GM12878 (cell line): ENCODE results near the gene MAD1L1. TPM values are rescaled to one million over a fixed set of nuclear protein-coding genes. Genes with fewer than 3 reads are reported as not detected.

Experiments used
- ATAC-seq: fragments of 200-7000 bp; cut with Tn5 transposase; 3 replicates; pipeline ENCODE4 v1.9.1; 2020; ENCODE audit warnings: mild to moderate bottlenecking, moderate library complexity
- BruUV-seq: library from RNA; stranded (reverse); fragments of 400-500 nt; replicated peaks from 2 replicates; lab custom pipeline; 2021; lab: Mats Ljungman, UMichigan
- CTCF ChIA-PET: fragments of 300-600 bp; sonication (Branson Sonifier 250); formaldehyde crosslinking; extraction: SDS; loops from one replicate; lab custom pipeline; 2021; ENCODE audit warnings: inconsistent platforms; lab: Yijun Ruan, JAX
- POLR2A ChIA-PET: fragments of 350-600 bp; formaldehyde crosslinking; extraction: SDS; loops from one replicate; lab custom pipeline; 2021; ENCODE audit warnings: inconsistent platforms; lab: Charles Lee
- RAD21 ChIA-PET: fragments of 300-600 bp; sonication (Branson Sonifier 250); formaldehyde crosslinking; loops from one replicate; lab custom pipeline; 2023; ENCODE audit warnings: antibody characterized with exemption; ENCODE audit not compliant: unreplicated experiment; lab: Charles Lee
- SMC1A ChIA-PET: fragments of 300-600 bp; sonication (Branson Sonifier 250); formaldehyde crosslinking; loops from one replicate; lab custom pipeline; 2023; ENCODE audit not compliant: unreplicated experiment, uncharacterized antibody; lab: Charles Lee
- DNase-seq: peaks from one replicate; pipeline ENCODE4 v3.0.0-alpha.2; 2011; ENCODE audit warnings: low read depth, low spot score
- FAIRE-seq: peaks from 3 replicates; lab custom pipeline; 2011; peaks lifted over from hg19 to GRCh38; lab: Jason Lieb, UNC
- H2AFZ ChIP-seq: 2 replicates; pipeline ENCODE4 v1.6.0; 2011; ENCODE audit warnings: low read depth, low read length, control low read depth; ENCODE audit not compliant: control insufficient read depth
- H3K27ac ChIP-seq: 2 replicates; pipeline ENCODE4 v1.5.1; 2011; ENCODE audit warnings: control low read depth; ENCODE audit not compliant: control insufficient read depth, insufficient read depth
- H3K27me3 ChIP-seq, 2 experiments: replicated peaks in 1 of 2; 2 replicates each; pipeline versions ENCODE4 v1.6.0 to v1.6.1; 2011; ENCODE audit warnings: low read length in 1 of 2; ENCODE audit not compliant: control insufficient read depth in 2 of 2, insufficient read depth in 2 of 2
- H3K36me3 ChIP-seq, 2 experiments: 2 replicates each; pipeline ENCODE4 v1.5.1; 2011; ENCODE audit warnings: low read length in 1 of 2; ENCODE audit not compliant: control insufficient read depth in 2 of 2, insufficient read depth in 2 of 2
- H3K4me1 ChIP-seq: 2 replicates; pipeline ENCODE4 v1.6.1; 2011; ENCODE audit warnings: mild to moderate bottlenecking, low read length, moderate library complexity, mixed read lengths; ENCODE audit not compliant: control insufficient read depth, insufficient read depth
- H3K4me2 ChIP-seq: 2 replicates; pipeline ENCODE4 v1.6.0; 2011; ENCODE audit warnings: control low read depth; ENCODE audit not compliant: control insufficient read depth, insufficient read depth
- H3K4me3 ChIP-seq: fragments of 200-600 bp; sonication (generic); 2 replicates; pipeline ENCODE4 v1.5.1; 2016
- H3K79me2 ChIP-seq: 2 replicates; pipeline ENCODE4 v1.6.0; 2011; ENCODE audit warnings: low read length; ENCODE audit not compliant: control insufficient read depth, insufficient read depth
- H3K9ac ChIP-seq: 2 replicates; pipeline ENCODE4 v1.8.0; 2011; ENCODE audit warnings: low read length, control low read depth, mixed read lengths; ENCODE audit not compliant: control insufficient read depth, insufficient read depth
- H3K9me3 ChIP-seq: replicated peaks from 3 replicates; pipeline ENCODE4 v1.5.1; 2011; ENCODE audit warnings: mild to moderate bottlenecking, low read length; ENCODE audit not compliant: control insufficient read depth, insufficient read depth
- H4K20me1 ChIP-seq: 2 replicates; pipeline ENCODE4 v1.6.0; 2011; ENCODE audit not compliant: control insufficient read depth, insufficient read depth
- HDAC6 ChIP-seq: fragments of 200-600 bp; sonication (generic); IDR thresholded peaks from one replicate; pipeline ENCODE4 v1.8.0; 2017; ENCODE audit warnings: antibody characterized with exemption; ENCODE audit not compliant: unreplicated experiment
- JUNB ChIP-seq: IDR thresholded peaks from 2 replicates; pipeline ENCODE4 v1.6.1; 2016; ENCODE audit warnings: antibody characterized with exemption, mild to moderate bottlenecking
- LARP7 ChIP-seq: fragments of 450-650 bp; IDR thresholded peaks from 2 replicates; pipeline ENCODE4 v1.6.1; 2017; ENCODE audit warnings: mild to moderate bottlenecking
- RAD21 ChIP-seq: IDR thresholded peaks from 2 replicates; pipeline ENCODE4 v1.6.1; 2011; ENCODE audit warnings: mild to moderate bottlenecking, low read depth, low read length, moderate library complexity; ENCODE audit not compliant: insufficient read depth
- RFX5 ChIP-seq: IDR thresholded peaks from 2 replicates; pipeline ENCODE4 v1.6.1; 2011; ENCODE audit warnings: low read depth, low read length, improper control_type of control experiment
- SMAD1 ChIP-seq: fragments of 450-650 bp; IDR thresholded peaks from 2 replicates; pipeline ENCODE4 v1.6.1; 2018; ENCODE audit warnings: mild to moderate bottlenecking, low read depth; ENCODE audit not compliant: partially characterized antibody
- SP1 ChIP-seq: IDR thresholded peaks from one replicate; pipeline ENCODE4 v1.6.1; 2011; ENCODE audit warnings: low read depth, low read length
- STAT1 ChIP-seq: fragments of 450-650 bp; conservative IDR thresholded peaks from 2 replicates; pipeline ENCODE4 v1.6.1; 2014; ENCODE audit warnings: antibody characterized with exemption, mild to moderate bottlenecking
- SUPT20H ChIP-seq: IDR thresholded peaks from 2 replicates; pipeline ENCODE4 v1.6.1; 2011; ENCODE audit warnings: low read depth, mild to moderate bottlenecking, low read length, moderate library complexity, borderline replicate concordance; ENCODE audit not compliant: control insufficient read depth
- YBX1 ChIP-seq: fragments of 450-650 bp; IDR thresholded peaks from 2 replicates; pipeline ENCODE4 v1.6.1; 2016; ENCODE audit warnings: antibody characterized with exemption
- WGBS: methylation state at CpG from one replicate; pipeline ENCODE4 v1.1.6; 2016; ENCODE audit warnings: low lambda C conversion rate; ENCODE audit not compliant: insufficient replicate concordance, insufficient coverage; ENCODE audit errors: missing lambda C conversion rate; 5-methylcytosine and 5-hydroxymethylcytosine counted together
- in situ Hi-C: fragments of 300-500 bp; cut with MboI; formaldehyde crosslinking; loops from 9 replicates; pipeline ENCODE4 v1.14.3; 2018; ENCODE audit warnings: mixed read lengths
- intact Hi-C: fragments of 100-400 bp; cut with micrococcal nuclease; formaldehyde crosslinking; loops from one replicate; pipeline ENCODE4 v1.14.2; 2022; ENCODE audit not compliant: unreplicated experiment
- polyA plus RNA-seq, 11 experiments: library from polyadenylated mRNA; depleted of rRNA in 4 of 11; unstranded in 6 of 11; stranded (reverse) in 5 of 11; fragments of >200 nt; fragmentation: Nextera tagmentation in 4 of 11; fragmentation: Illumina TruSeq in 1 of 11; extraction: Ambion mirVana in 4 of 11; extraction: Trizol in 1 of 11; gene quantifications; 1 replicate in 1 of 11; 2 replicates in 10 of 11; pipeline versions ENCODE4 v1.2.1 to v1.2.3, GENCODE V29; 2011 to 2016; ENCODE audit warnings: inconsistent platforms in 2 of 11, missing spikeins in 2 of 11, low read depth in 1 of 11
- total RNA-seq, 4 experiments: library from RNA; depleted of rRNA in 3 of 4; stranded (reverse); fragments of >200 nt in 3 of 4; fragmentation: Illumina TruSeq in 1 of 4; extraction: Trizol in 1 of 4; gene quantifications; 2 replicates each; pipeline versions ENCODE4 v1.2.1 to v1.2.3, GENCODE V29; 2013 to 2021
- TF ChIP-seq, protein P1 (sequence below), 3 experiments: IDR thresholded peaks in 2 of 3; conservative IDR thresholded peaks in 1 of 3; 2 replicates each; pipeline ENCODE4 v1.5.1; 2011; ENCODE audit warnings: low read depth in 3 of 3, low read length in 3 of 3, mild to moderate bottlenecking in 3 of 3, control low read depth in 2 of 3, moderate library complexity in 2 of 3, inconsistent platforms in 1 of 3, mixed read lengths in 1 of 3; ENCODE audit not compliant: control insufficient read depth in 2 of 3, insufficient read depth in 1 of 3; ENCODE audit errors: extremely low read depth in 1 of 3
- TF ChIP-seq, protein P2 (sequence below): fragments of 450-650 bp; IDR thresholded peaks from 2 replicates; pipeline ENCODE4 v1.6.1; 2014; ENCODE audit warnings: mild to moderate bottlenecking
- TF ChIP-seq, protein P3 (sequence below): fragments of 450-650 bp; IDR thresholded peaks from 2 replicates; pipeline ENCODE4 v1.6.1; 2017; ENCODE audit warnings: mild to moderate bottlenecking, low read depth, inconsistent platforms; ENCODE audit not compliant: poor library complexity, severe bottlenecking

The MAD1L1 gene
- total and polyA plus RNA-seq, 10 of the 15 experiments (the other 5 are each of a cell fraction or from before 2014, with no cell fraction given) = 2.2 to 76.8 (median 38.3) TPM

DNA sequence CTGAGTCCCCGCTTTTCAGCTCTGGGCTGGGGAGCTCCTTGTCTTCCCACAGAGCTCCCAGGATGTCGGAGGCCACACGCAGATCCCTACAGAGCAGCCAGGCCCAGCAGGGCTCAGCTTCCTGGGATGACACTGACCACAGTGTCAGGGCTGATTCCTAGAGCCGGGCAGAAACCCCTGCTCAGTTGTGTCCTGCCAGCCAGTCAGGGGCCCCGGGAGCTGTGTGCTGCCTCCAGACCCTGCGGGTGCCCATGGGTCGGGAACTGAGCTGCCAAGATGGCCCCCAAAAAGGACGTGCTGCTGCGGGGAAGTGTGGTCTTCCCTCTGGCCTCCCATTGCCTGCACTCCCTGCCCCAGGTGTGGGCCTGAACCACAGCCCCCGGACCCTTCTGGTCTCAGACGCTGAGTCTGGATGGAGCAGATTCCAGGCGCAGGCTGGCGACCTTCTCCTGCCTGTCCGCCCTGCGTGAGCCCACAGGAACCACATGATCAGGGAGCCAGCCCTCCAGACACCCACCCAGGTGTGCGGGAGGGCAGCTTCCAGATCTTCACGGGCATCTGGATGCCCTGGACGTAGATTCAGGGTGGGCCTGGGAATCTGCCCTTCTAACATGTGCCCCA, 217.4 kb downstream of the MAD1L1 start:
- intact Hi-C loops (no loop called here), in situ Hi-C loops (no loop called here)
- ATAC-seq (no peak), FAIRE-seq (no peak), DNase-seq (no peak)
- no peak overlapping the region for H3K4me3 ChIP-seq
- no peak overlapping the region for H3K4me2 ChIP-seq
- TF ChIP-seq YBX1 (no peak), RAD21 (no peak), LARP7 (no peak), SUPT20H (no peak), HDAC6 (no peak), JUNB (no peak), SP1 (no peak), SMAD1 (no peak), RFX5 (no peak), STAT1 (no peak)
- TF ChIP-seq, protein P1, sequence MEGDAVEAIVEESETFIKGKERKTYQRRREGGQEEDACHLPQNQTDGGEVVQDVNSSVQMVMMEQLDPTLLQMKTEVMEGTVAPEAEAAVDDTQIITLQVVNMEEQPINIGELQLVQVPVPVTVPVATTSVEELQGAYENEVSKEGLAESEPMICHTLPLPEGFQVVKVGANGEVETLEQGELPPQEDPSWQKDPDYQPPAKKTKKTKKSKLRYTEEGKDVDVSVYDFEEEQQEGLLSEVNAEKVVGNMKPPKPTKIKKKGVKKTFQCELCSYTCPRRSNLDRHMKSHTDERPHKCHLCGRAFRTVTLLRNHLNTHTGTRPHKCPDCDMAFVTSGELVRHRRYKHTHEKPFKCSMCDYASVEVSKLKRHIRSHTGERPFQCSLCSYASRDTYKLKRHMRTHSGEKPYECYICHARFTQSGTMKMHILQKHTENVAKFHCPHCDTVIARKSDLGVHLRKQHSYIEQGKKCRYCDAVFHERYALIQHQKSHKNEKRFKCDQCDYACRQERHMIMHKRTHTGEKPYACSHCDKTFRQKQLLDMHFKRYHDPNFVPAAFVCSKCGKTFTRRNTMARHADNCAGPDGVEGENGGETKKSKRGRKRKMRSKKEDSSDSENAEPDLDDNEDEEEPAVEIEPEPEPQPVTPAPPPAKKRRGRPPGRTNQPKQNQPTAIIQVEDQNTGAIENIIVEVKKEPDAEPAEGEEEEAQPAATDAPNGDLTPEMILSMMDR (IDR thresholded peaks at IDR 0.05 in 2 of 3, conservative IDR thresholded peaks at IDR 0.05 in 1 of 3; ENCODE audit: control insufficient read depth in 2 of 3, extremely low read depth in 1 of 3, insufficient read depth in 1 of 3, low read depth in 3 of 3, low read length in 3 of 3) = no peak
- TF ChIP-seq, protein P2, sequence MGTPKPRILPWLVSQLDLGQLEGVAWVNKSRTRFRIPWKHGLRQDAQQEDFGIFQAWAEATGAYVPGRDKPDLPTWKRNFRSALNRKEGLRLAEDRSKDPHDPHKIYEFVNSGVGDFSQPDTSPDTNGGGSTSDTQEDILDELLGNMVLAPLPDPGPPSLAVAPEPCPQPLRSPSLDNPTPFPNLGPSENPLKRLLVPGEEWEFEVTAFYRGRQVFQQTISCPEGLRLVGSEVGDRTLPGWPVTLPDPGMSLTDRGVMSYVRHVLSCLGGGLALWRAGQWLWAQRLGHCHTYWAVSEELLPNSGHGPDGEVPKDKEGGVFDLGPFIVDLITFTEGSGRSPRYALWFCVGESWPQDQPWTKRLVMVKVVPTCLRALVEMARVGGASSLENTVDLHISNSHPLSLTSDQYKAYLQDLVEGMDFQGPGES = no peak
- TF ChIP-seq, protein P3, sequence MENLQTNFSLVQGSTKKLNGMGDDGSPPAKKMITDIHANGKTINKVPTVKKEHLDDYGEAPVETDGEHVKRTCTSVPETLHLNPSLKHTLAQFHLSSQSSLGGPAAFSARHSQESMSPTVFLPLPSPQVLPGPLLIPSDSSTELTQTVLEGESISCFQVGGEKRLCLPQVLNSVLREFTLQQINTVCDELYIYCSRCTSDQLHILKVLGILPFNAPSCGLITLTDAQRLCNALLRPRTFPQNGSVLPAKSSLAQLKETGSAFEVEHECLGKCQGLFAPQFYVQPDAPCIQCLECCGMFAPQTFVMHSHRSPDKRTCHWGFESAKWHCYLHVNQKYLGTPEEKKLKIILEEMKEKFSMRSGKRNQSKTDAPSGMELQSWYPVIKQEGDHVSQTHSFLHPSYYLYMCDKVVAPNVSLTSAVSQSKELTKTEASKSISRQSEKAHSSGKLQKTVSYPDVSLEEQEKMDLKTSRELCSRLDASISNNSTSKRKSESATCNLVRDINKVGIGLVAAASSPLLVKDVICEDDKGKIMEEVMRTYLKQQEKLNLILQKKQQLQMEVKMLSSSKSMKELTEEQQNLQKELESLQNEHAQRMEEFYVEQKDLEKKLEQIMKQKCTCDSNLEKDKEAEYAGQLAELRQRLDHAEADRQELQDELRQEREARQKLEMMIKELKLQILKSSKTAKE = no peak
- no peak overlapping the region for H3K27ac ChIP-seq
- 94% methylated on average over 18 of the region's 18 CpGs for WGBS
- BruUV-seq = no TSS peak
- H3K79me2 ChIP-seq = no peaks in the 10 kb centered on the region
- H4K20me1 ChIP-seq = no peaks in the 10 kb centered on the region
- no peaks in the 10 kb centered on the region for H3K9me3 ChIP-seq
- H2AFZ ChIP-seq = no peak overlapping the region
- H3K9ac ChIP-seq = no peak overlapping the region
- H3K27me3 ChIP-seq = no peaks in the 10 kb centered on the region
- H3K4me1 ChIP-seq = peaks cover 16% of the 10 kb centered on the region
- SMC1A ChIA-PET = no interaction called here
- CTCF ChIA-PET = no interaction called here
- H3K36me3 ChIP-seq = peaks cover 0 to 5% of the 10 kb centered on the region in 2 experiments; a peak in 2 of 4 replicates
- RAD21 ChIA-PET = no interaction called here
- POLR2A ChIA-PET = no interaction called here
